Smooth muscle cell (in vitro differentiated cells): ENCODE results near the gene RBFOX2. TPM values are rescaled to one million over a fixed set of nuclear protein-coding genes. Genes with fewer than 3 reads are reported as not detected.

Experiments
- DNase-seq: peaks from one replicate; lab custom pipeline; 2025; ENCODE audit not compliant: unreplicated experiment; lab: John Stamatoyannopoulos, UW
- H2AFZ ChIP-seq: fragments of 200-600 bp; sonication (generic); 2 replicates; pipeline ENCODE4 v1.6.0; 2016; ENCODE audit warnings: antibody characterized with exemption, low read depth, mild to moderate bottlenecking
- H3F3A ChIP-seq: fragments of 200-600 bp; sonication (generic); 2 replicates; pipeline ENCODE4 v1.6.0; 2017; ENCODE audit warnings: antibody characterized with exemption, low read depth
- H3K27ac ChIP-seq: fragments of 200-600 bp; sonication (generic); 2 replicates; pipeline ENCODE4 v1.5.1; 2016; ENCODE audit warnings: low read depth, mild to moderate bottlenecking
- H3K27me3 ChIP-seq: fragments of 200-600 bp; sonication (generic); 2 replicates; pipeline ENCODE4 v1.6.1; 2016; ENCODE audit warnings: low read depth, mild to moderate bottlenecking
- H3K36me3 ChIP-seq: fragments of 200-600 bp; sonication (generic); 2 replicates; pipeline ENCODE4 v1.5.1; 2016; ENCODE audit warnings: low read depth
- H3K4me1 ChIP-seq: fragments of 200-600 bp; sonication (generic); 2 replicates; pipeline ENCODE4 v1.5.1; 2016; ENCODE audit warnings: low read depth
- H3K4me2 ChIP-seq: fragments of 200-600 bp; sonication (generic); 2 replicates; pipeline ENCODE4 v1.6.0; 2016; ENCODE audit warnings: mild to moderate bottlenecking
- H3K4me3 ChIP-seq: fragments of 200-600 bp; sonication (generic); 2 replicates; pipeline ENCODE4 v1.5.1; 2016; ENCODE audit warnings: mild to moderate bottlenecking
- H3K79me2 ChIP-seq: fragments of 200-600 bp; sonication (generic); 2 replicates; pipeline ENCODE4 v1.6.0; 2016; ENCODE audit warnings: low read depth, mild to moderate bottlenecking
- H3K9ac ChIP-seq: fragments of 200-600 bp; sonication (generic); 2 replicates; pipeline ENCODE4 v1.6.0; 2016; ENCODE audit warnings: low read depth
- H3K9me3 ChIP-seq: fragments of 200-600 bp; sonication (generic); replicated peaks from 2 replicates; pipeline ENCODE4 v1.5.1; 2016; ENCODE audit warnings: low read depth
- H4K20me1 ChIP-seq: fragments of 200-600 bp; sonication (generic); 2 replicates; pipeline ENCODE4 v1.6.0; 2016; ENCODE audit warnings: low read depth
- CTCF ChIP-seq: fragments of 200-600 bp; sonication (generic); IDR thresholded peaks from 2 replicates; pipeline ENCODE4 v1.5.1; 2017; ENCODE audit warnings: borderline replicate concordance, mild to moderate bottlenecking, antibody characterized with exemption; ENCODE audit not compliant: insufficient read depth, poor library complexity, severe bottlenecking
- whole genome bisulfite sequencing: methylation state at CpG from one replicate; pipeline ENCODE4 v1.1.7; 2016; ENCODE audit warnings: low lambda C conversion rate; 5-methylcytosine and 5-hydroxymethylcytosine counted together
- polyA plus RNA-seq: library from polyadenylated mRNA; unstranded; fragments of >200 nt; fragmentation: Nextera tagmentation; extraction: Ambion mirVana; gene quantifications from 2 replicates; pipeline ENCODE4 v1.2.1, GENCODE V29; 2016
- total RNA-seq: library from RNA; depleted of rRNA; stranded (reverse); fragments of >200 nt; gene quantifications from 2 replicates; pipeline ENCODE4 v1.2.3, GENCODE V29; 2014

The RBFOX2 gene
- total and polyA plus RNA-seq, 2 experiments from 2014 or later, result 128 to 144 TPM

DNA sequence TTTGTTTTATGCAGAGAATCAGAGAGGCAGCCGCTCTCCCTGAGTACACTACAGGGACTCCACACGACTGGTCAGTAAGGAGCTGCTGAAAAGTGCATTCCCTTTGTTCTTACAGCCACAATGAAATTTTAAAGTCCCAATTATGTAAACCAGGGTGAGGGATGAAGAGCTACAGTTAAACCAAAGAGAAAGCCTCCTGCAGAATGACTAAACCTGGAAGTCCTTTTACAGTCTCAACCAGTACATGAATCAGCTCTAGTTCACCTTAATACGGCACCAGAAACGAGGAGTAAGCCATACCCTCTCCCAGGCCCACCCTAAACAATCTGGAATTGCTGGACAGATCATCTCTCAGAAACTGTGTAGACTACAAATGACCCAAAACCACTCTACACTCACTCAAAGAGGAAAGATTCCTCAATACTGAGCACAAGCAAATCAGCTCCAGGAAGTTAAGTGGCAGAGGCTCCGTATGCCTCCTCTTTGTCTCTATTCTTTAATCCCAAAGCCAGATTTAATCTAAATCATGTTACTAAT, 113.1 kb downstream of the RBFOX2 start:
- 9% methylated on average over 5 of the region's 5 CpGs for WGBS
- DNase-seq, result no peak
- Histone ChIP-seq H3K4me2 (peak overlapping the region; percentile 81), H3K36me3 (no peaks in the 10 kb centered on the region), H3K9me3 (no peaks in the 10 kb centered on the region), H3F3A (peaks cover 16% of the 10 kb centered on the region), H3K27me3 (no peaks in the 10 kb centered on the region), H3K4me1 (peaks cover 38% of the 10 kb centered on the region), H3K9ac (peak overlapping the region; percentile 32), H3K27ac (peak overlapping the region; percentile 84), H3K79me2 (peaks cover 81% of the 10 kb centered on the region), H3K4me3 (peak overlapping the region; percentile 52), H4K20me1 (peaks cover 61% of the 10 kb centered on the region), H2AFZ (no peak overlapping the region)
- no peak for TF ChIP-seq CTCF

GRCh38 chr22:35914665-35915476, 113.8 kb downstream of the RBFOX2 start:
- H3K4me3 ChIP-seq, result peak overlapping the region; percentile 52
- H3K27ac ChIP-seq, result peak overlapping the region; percentile 84
- no peaks in the 10 kb centered on the region for H3K36me3 ChIP-seq
- no peak for TF ChIP-seq CTCF
- DNase-seq, result no peak
- peak overlapping the region; percentile 81 for H3K4me2 ChIP-seq
- H3K79me2 ChIP-seq, result peaks cover 75% of the 10 kb centered on the region
- H3K9me3 ChIP-seq, result no peaks in the 10 kb centered on the region
- WGBS, result 7% methylated on average over 9 of the region's 9 CpGs
- no peak overlapping the region for H2AFZ ChIP-seq
- H3K27me3 ChIP-seq, result no peaks in the 10 kb centered on the region
- peak overlapping the region; percentile 32 for H3K9ac ChIP-seq
- H3K4me1 ChIP-seq, result peaks cover 44% of the 10 kb centered on the region
- peaks cover 16% of the 10 kb centered on the region for H3F3A ChIP-seq
- H4K20me1 ChIP-seq, result peaks cover 60% of the 10 kb centered on the region

DNA sequence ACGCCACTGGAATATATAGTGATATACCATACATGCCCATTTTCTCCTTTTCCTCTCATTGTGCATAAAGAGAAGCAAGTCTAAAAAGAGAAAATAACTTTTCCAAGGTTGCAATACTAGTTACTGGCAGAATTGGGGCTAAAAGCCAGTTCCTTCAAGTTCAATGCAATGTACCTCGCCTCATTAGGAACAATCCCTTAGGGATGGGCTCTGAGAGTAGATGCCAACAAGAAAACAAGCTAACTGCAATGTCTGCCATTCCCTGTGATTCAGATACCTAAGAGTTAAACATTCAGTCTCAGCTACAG, 114.3 kb downstream of the RBFOX2 start:
- H3K4me1 ChIP-seq, result peaks cover 49% of the 10 kb centered on the region
- H3F3A ChIP-seq, result peaks cover 16% of the 10 kb centered on the region
- peak overlapping the region; percentile 52 for H3K4me3 ChIP-seq
- DNase-seq, result no peak
- no peaks in the 10 kb centered on the region for H3K9me3 ChIP-seq
- H4K20me1 ChIP-seq, result peaks cover 55% of the 10 kb centered on the region
- 58% methylated on average over 2 of the region's 2 CpGs for WGBS
- H3K9ac ChIP-seq, result no peak overlapping the region
- TF ChIP-seq CTCF, result no peak
- peaks cover 75% of the 10 kb centered on the region for H3K79me2 ChIP-seq
- peak overlapping the region; percentile 81 for H3K4me2 ChIP-seq
- H3K27ac ChIP-seq, result peak overlapping the region; percentile 84
- no peak overlapping the region for H2AFZ ChIP-seq
- no peaks in the 10 kb centered on the region for H3K36me3 ChIP-seq
- no peaks in the 10 kb centered on the region for H3K27me3 ChIP-seq

GRCh38 chr22:35913925-35914324, 114.7 kb downstream of the RBFOX2 start:
- no peak for DNase-seq
- H4K20me1 ChIP-seq, result peaks cover 55% of the 10 kb centered on the region
- H3K79me2 ChIP-seq, result peaks cover 75% of the 10 kb centered on the region
- no peaks in the 10 kb centered on the region for H3K27me3 ChIP-seq
- H3F3A ChIP-seq, result peaks cover 16% of the 10 kb centered on the region
- H3K4me3 ChIP-seq, result no peak overlapping the region
- H3K4me1 ChIP-seq, result peaks cover 49% of the 10 kb centered on the region
- TF ChIP-seq CTCF, result no peak
- no peak overlapping the region for H3K9ac ChIP-seq
- H2AFZ ChIP-seq, result no peak overlapping the region
- 74% methylated on average over 1 of the region's 1 CpG for WGBS
- H3K27ac ChIP-seq, result peak overlapping the region; percentile 84
- no peaks in the 10 kb centered on the region for H3K36me3 ChIP-seq
- H3K9me3 ChIP-seq, result no peaks in the 10 kb centered on the region
- peak overlapping the region; percentile 81 for H3K4me2 ChIP-seq
